HG03139 (cell line): ENCODE results near the gene GPD1.

Experiments
- ATAC-seq: cut with Tn5 transposase; IDR thresholded peaks from one replicate; pipeline ENCODE4 v1.9.1; 2021; ENCODE audit not compliant: unreplicated experiment

GPD1 gene

GRCh38 chr12:50103767-50104321, at the start of gene GPD1:
Gene GPD1, plus strand, starts transcription at chr12:50104008. Its CDS starts 43 bp downstream, at chr12:50104051.
- ATAC-seq = no peak

GRCh38 chr12:50055831-50056638, 47.8 kb upstream of the GPD1 start:
- no peak for ATAC-seq

- no peak for ATAC-seq
Measured at GRCh38 chr12:50056639-50056976, 47.2 kb upstream of the GPD1 start.

GRCh38 chr12:50057000-50057841, 46.6 kb upstream of the GPD1 start, which contains the start of gene ASIC1:
Gene ASIC1, plus strand, starts transcription at chr12:50057596. Its CDS starts 1,171 bp downstream, at chr12:50058767.
- ATAC-seq = no peak

GRCh38 chr12:50057896-50058670, 45.7 kb upstream of the GPD1 start:
- no peak for ATAC-seq

- no peak for ATAC-seq
Measured at GRCh38 chr12:50058743-50059312, 45.0 kb upstream of the GPD1 start.

- ATAC-seq = no peak
Measured at GRCh38 chr12:50059440-50060119, 44.2 kb upstream of the GPD1 start.

GRCh38 chr12:50060120-50060468, 43.7 kb upstream of the GPD1 start:
- no peak for ATAC-seq

GRCh38 chr12:50061171-50061570, 42.6 kb upstream of the GPD1 start:
- ATAC-seq = no peak

GRCh38 chr12:50061946-50062686, 41.7 kb upstream of the GPD1 start:
- no peak for ATAC-seq

- ATAC-seq = no peak
Measured at GRCh38 chr12:50062728-50063460, 40.9 kb upstream of the GPD1 start.

GRCh38 chr12:50065726-50066310, 38.0 kb upstream of the GPD1 start:
- no peak for ATAC-seq

GRCh38 chr12:50066402-50066801, 37.4 kb upstream of the GPD1 start:
- no peak for ATAC-seq

GRCh38 chr12:50069069-50069468, 34.7 kb upstream of the GPD1 start:
- no peak for ATAC-seq

GRCh38 chr12:50069539-50069938, 34.3 kb upstream of the GPD1 start:
- no peak for ATAC-seq

- ATAC-seq = no peak
Measured at GRCh38 chr12:50070314-50071060, 33.3 kb upstream of the GPD1 start.

GRCh38 chr12:50072198-50072907, 31.5 kb upstream of the GPD1 start:
- no peak for ATAC-seq
